ENCODE data around the gene LTBP3. TPM values are rescaled to one million over a fixed set of nuclear protein-coding genes. Genes with fewer than 3 reads are reported as not detected.

Gene LTBP3
- total and polyA plus RNA-seq, 9 of the 15 experiments (the other 6 are each of a cell fraction or from before 2014, with no cell fraction given), result 0.06 to 20.5 (median 4.8) TPM

DNA sequence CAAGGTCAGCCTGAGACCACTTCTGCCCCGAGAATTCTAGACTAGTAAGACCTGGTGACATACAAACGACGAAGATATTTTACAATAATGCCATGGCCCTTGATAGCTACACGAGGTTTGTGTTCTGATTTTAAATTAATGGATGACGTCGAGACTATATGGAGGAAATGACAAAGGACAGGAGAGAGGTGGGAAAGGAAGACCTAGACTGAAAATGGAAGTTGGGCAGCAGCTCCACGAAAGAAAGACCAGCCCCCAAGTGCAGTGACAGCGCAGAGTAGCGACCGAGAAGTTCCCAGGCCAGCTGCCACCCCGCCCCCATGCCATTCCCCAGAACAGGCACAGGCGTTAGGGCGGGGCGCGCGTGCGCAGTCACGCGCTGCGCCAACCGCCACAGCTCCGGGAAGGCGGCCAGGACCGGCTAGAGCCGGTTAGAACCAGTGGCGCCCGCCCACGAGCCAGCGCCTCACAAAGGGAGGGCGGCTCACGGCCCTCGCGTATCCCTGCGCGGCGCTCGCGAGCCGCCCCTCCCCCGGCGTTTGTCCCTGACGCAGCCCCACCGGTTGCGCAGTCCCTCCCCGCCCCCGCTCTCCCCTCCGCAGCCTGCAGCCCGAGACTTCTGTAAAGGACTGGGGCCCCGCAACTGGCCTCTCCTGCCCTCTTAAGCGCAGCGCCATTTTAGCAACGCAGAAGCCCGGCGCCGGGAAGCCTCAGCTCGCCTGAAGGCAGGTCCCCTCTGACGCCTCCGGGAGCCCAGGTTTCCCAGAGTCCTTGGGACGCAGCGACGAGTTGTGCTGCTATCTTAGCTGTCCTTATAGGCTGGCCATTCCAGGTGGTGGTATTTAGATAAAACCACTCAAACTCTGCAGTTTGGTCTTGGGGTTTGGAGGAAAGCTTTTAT is 60.8 kb downstream of the LTBP3 start (continued):
- peak; percentile 14; the same call in 1 of the 2 replicates for TF ChIP-seq ATF1 (CRISPR knock-in tag; IDR thresholded peaks at IDR 0.05)
- peak; percentile 87 for TF ChIP-seq ATF1 (tag; IDR thresholded peaks at IDR 0.05)
- TF ChIP-seq CREM (IDR thresholded peaks at IDR 0.05; ENCODE audit: low read depth), result peak; percentile 82
- TF ChIP-seq ZNF354B (CRISPR knock-in tag; IDR thresholded peaks at IDR 0.05), result 0 out of 2 replicates have a peak, but pooled peaks have one; percentile 9
- TF ChIP-seq DNMT1 (IDR thresholded peaks at IDR 0.05), result no peak; the same call in 1 of the 2 replicates
- TF ChIP-seq PPARD (CRISPR knock-in tag; IDR thresholded peaks at IDR 0.05), result no peak
- peak; percentile 100 for TF ChIP-seq KLF16 (IDR thresholded peaks at IDR 0.05)
- peak; percentile 51 for TF ChIP-seq SMARCE1 (IDR thresholded peaks at IDR 0.05)
- TF ChIP-seq, protein P1, sequence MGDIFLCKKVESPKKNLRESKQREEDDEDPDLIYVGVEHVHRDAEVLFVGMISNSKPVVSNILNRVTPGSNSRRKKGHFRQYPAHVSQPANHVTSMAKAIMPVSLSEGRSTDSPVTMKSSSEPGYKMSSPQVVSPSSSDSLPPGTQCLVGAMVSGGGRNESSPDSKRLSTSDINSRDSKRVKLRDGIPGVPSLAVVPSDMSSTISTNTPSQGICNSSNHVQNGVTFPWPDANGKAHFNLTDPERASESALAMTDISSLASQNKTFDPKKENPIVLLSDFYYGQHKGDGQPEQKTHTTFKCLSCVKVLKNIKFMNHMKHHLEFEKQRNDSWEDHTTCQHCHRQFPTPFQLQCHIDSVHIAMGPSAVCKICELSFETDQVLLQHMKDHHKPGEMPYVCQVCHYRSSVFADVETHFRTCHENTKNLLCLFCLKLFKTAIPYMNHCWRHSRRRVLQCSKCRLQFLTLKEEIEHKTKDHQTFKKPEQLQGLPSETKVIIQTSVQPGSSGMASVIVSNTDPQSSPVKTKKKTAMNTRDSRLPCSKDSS (IDR thresholded peaks at IDR 0.05; ENCODE audit: low read depth, partially characterized antibody), result no peak
- no peak for TF ChIP-seq ZNF830 (CRISPR knock-in tag; IDR thresholded peaks at IDR 0.05)
- no peak; the same call in 1 of the 2 replicates for TF ChIP-seq ZNF436 (CRISPR knock-in tag; IDR thresholded peaks at IDR 0.05)
- TF ChIP-seq CTBP1 (IDR thresholded peaks at IDR 0.05; ENCODE audit: borderline replicate concordance), result peak; percentile 92
- TF ChIP-seq ELF4 (CRISPR knock-in tag; IDR thresholded peaks at IDR 0.05), result no peak; the same call in 1 of the 2 replicates
- no peak for TF ChIP-seq ZNF165 (CRISPR knock-in tag; IDR thresholded peaks at IDR 0.05; ENCODE audit: borderline replicate concordance)
- TF ChIP-seq IFI16 (CRISPR knock-in tag; IDR thresholded peaks at IDR 0.05), result no peak
- TF ChIP-seq, protein P2, sequence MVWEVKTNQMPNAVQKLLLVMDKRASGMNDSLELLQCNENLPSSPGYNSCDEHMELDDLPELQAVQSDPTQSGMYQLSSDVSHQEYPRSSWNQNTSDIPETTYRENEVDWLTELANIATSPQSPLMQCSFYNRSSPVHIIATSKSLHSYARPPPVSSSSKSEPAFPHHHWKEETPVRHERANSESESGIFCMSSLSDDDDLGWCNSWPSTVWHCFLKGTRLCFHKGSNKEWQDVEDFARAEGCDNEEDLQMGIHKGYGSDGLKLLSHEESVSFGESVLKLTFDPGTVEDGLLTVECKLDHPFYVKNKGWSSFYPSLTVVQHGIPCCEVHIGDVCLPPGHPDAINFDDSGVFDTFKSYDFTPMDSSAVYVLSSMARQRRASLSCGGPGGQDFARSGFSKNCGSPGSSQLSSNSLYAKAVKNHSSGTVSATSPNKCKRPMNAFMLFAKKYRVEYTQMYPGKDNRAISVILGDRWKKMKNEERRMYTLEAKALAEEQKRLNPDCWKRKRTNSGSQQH (CRISPR knock-in tag; IDR thresholded peaks at IDR 0.05), result no peak
- TF ChIP-seq, protein P3, sequence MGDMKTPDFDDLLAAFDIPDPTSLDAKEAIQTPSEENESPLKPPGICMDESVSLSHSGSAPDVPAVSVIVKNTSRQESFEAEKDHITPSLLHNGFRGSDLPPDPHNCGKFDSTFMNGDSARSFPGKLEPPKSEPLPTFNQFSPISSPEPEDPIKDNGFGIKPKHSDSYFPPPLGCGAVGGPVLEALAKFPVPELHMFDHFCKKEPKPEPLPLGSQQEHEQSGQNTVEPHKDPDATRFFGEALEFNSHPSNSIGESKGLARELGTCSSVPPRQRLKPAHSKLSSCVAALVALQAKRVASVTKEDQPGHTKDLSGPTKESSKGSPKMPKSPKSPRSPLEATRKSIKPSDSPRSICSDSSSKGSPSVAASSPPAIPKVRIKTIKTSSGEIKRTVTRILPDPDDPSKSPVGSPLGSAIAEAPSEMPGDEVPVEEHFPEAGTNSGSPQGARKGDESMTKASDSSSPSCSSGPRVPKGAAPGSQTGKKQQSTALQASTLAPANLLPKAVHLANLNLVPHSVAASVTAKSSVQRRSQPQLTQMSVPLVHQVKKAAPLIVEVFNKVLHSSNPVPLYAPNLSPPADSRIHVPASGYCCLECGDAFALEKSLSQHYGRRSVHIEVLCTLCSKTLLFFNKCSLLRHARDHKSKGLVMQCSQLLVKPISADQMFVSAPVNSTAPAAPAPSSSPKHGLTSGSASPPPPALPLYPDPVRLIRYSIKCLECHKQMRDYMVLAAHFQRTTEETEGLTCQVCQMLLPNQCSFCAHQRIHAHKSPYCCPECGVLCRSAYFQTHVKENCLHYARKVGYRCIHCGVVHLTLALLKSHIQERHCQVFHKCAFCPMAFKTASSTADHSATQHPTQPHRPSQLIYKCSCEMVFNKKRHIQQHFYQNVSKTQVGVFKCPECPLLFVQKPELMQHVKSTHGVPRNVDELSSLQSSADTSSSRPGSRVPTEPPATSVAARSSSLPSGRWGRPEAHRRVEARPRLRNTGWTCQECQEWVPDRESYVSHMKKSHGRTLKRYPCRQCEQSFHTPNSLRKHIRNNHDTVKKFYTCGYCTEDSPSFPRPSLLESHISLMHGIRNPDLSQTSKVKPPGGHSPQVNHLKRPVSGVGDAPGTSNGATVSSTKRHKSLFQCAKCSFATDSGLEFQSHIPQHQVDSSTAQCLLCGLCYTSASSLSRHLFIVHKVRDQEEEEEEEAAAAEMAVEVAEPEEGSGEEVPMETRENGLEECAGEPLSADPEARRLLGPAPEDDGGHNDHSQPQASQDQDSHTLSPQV (IDR thresholded peaks at IDR 0.05), result no peak
- peak; percentile 37 for TF ChIP-seq RBM22 (IDR thresholded peaks at IDR 0.05; ENCODE audit: low read depth, low read length, poor library complexity, severe bottlenecking)
- TF ChIP-seq SPI1 (IDR thresholded peaks at IDR 0.05; ENCODE audit: borderline replicate concordance, low read depth, low read length), result no peak
- peak; percentile 94 for TF ChIP-seq SETDB1 (IDR thresholded peaks at IDR 0.05; ENCODE audit: low read length)
- no peak for TF ChIP-seq RBM39 (optimal IDR thresholded peaks at IDR 0.05; ENCODE audit: low read depth, low read length)
- no peak for TF ChIP-seq MIER1 (IDR thresholded peaks at IDR 0.05; ENCODE audit: low read depth)
- TF ChIP-seq RHOXF2B (CRISPR knock-in tag; conservative IDR thresholded peaks at IDR 0.05), result no peak
- peak; percentile 94 for TF ChIP-seq NCOA1 (IDR thresholded peaks at IDR 0.05; ENCODE audit: low read depth)
